CD4-positive, CD25-positive, alpha-beta regulatory T cell (primary cell): ENCODE measurements around the gene TPST2. TPM values are rescaled to one million over a fixed set of nuclear protein-coding genes. Genes with fewer than 3 reads are reported as not detected.

Source experiments
- ATAC-seq, 2 donors: fragments of 150-1000 bp; cut with Tn5 transposase; one replicate each; pipeline ENCODE4 v1.10.0; 2021; ENCODE audit warnings: low read depth in 2 of 2, moderate number of reproducible peaks in 2 of 2, moderate library complexity in 1 of 2
- DNase-seq, 3 donors: peaks; one replicate each; pipeline versions ENCODE4 v3.0.0 to v3.0.0-alpha.2; 2012 to 2022; ENCODE audit warnings: mixed read lengths in 1 of 3
- H3K27ac ChIP-seq: one replicate; pipeline ENCODE4 v1.7.0; 2013; ENCODE audit warnings: mild to moderate bottlenecking, low read length; ENCODE audit not compliant: insufficient read depth, poor library complexity, severe bottlenecking
- H3K27me3 ChIP-seq: one replicate; pipeline ENCODE4 v1.7.0; 2013; ENCODE audit warnings: low read length; ENCODE audit not compliant: control insufficient read depth, insufficient read depth
- H3K36me3 ChIP-seq: one replicate; pipeline ENCODE4 v1.7.0; 2013; ENCODE audit warnings: mild to moderate bottlenecking, low read length, moderate library complexity; ENCODE audit not compliant: control insufficient read depth, insufficient read depth
- H3K4me1 ChIP-seq: 2 replicates; pipeline ENCODE4 v1.7.0; 2013; ENCODE audit warnings: mild to moderate bottlenecking, low read length; ENCODE audit not compliant: insufficient read depth, control insufficient read depth, poor library complexity, severe bottlenecking
- H3K4me3 ChIP-seq: one replicate; pipeline ENCODE4 v1.7.0; 2013; ENCODE audit warnings: low read depth, mild to moderate bottlenecking, low read length, moderate library complexity
- H3K9me3 ChIP-seq, 2 experiments: 1 replicate in 1 of 2; 2 replicates in 1 of 2; pipeline ENCODE4 v1.7.0; 2013; ENCODE audit warnings: low read length in 2 of 2, mild to moderate bottlenecking in 1 of 2, moderate library complexity in 1 of 2; ENCODE audit not compliant: control insufficient read depth in 2 of 2
- H3K27ac Mint-ChIP-seq, 3 donors: one replicate each; pipeline ENCODE4 v1.8.0; 2020 to 2022; ENCODE audit warnings: mild to moderate bottlenecking in 3 of 3, mixed read lengths in 3 of 3, moderate library complexity in 2 of 3
- H3K27me3 Mint-ChIP-seq: one replicate; pipeline ENCODE4 v1.8.0; 2022; ENCODE audit warnings: mild to moderate bottlenecking, mixed read lengths
- H3K36me3 Mint-ChIP-seq: one replicate; pipeline ENCODE4 v1.8.0; 2020; ENCODE audit warnings: mixed read lengths
- H3K4me1 Mint-ChIP-seq, 4 donors: one replicate each; pipeline ENCODE4 v1.8.0; 2020 to 2022; ENCODE audit warnings: mixed read lengths in 4 of 4, mild to moderate bottlenecking in 1 of 4
- H3K4me3 Mint-ChIP-seq, 4 donors: one replicate each; pipeline ENCODE4 v1.8.0; 2020 to 2022; ENCODE audit warnings: mild to moderate bottlenecking in 4 of 4, mixed read lengths in 4 of 4, moderate library complexity in 3 of 4
- H3K9me3 Mint-ChIP-seq, 7 donors: one replicate each; pipeline ENCODE4 v1.8.0; 2020 to 2022; ENCODE audit warnings: mixed read lengths in 7 of 7, mild to moderate bottlenecking in 3 of 7, moderate library complexity in 2 of 7
- polyA plus RNA-seq, 4 donors: library from polyadenylated mRNA; unstranded; fragments of 300-500 nt; fragmentation: Illumina TruSeq; gene quantifications; one replicate each; pipeline ENCODE4 v1.2.3, GENCODE V29; 2021
- total RNA-seq: library from RNA; stranded (reverse); gene quantifications from one replicate; pipeline ENCODE4 v1.2.3, GENCODE V29; 2022

TPST2 gene
- total and polyA plus RNA-seq, 5 donors from 2014 or later = 36.0 to 64.6 (median 55.0) TPM

DNA sequence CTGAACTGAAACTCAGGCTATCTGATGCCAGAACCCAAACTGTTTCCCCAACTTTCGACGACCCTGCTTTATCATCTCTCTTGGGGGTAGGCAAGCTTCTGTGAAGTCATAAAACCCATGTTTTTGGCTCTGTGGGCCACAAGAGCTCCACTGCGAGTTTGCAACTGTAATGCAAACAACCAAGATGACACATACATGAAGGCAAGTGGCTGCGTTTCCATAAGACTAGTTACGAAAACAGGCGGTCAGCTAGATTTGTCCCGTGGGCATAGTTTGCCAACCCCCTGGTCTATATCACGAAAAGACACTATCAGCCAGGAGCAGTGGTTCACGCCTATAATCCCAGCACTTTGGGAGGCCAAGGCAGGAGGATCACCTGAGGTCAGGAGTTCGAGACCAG is 37.5 kb downstream of the TPST2 start:
- H3K9me3 ChIP-seq = no peaks in the 10 kb centered on the region
- peaks cover 5 to 33% (median 12%) of the 10 kb centered on the region in 4 donors for H3K4me1 Mint-ChIP-seq
- H3K27me3 Mint-ChIP-seq = no peaks in the 10 kb centered on the region
- ATAC-seq = no peak
- no peak overlapping the region for H3K27ac ChIP-seq
- H3K27ac Mint-ChIP-seq = peak overlapping the region in 1 of 3 donors; percentile 47
- H3K9me3 Mint-ChIP-seq = no peaks in the 10 kb centered on the region
- H3K36me3 Mint-ChIP-seq = peaks cover 8% of the 10 kb centered on the region
- H3K4me3 Mint-ChIP-seq = no peak overlapping the region
- peaks cover 4% of the 10 kb centered on the region for H3K4me1 ChIP-seq
- H3K27me3 ChIP-seq = no peaks in the 10 kb centered on the region
- no peak for DNase-seq
- H3K4me3 ChIP-seq = no peak overlapping the region
- no peaks in the 10 kb centered on the region for H3K36me3 ChIP-seq

DNA sequence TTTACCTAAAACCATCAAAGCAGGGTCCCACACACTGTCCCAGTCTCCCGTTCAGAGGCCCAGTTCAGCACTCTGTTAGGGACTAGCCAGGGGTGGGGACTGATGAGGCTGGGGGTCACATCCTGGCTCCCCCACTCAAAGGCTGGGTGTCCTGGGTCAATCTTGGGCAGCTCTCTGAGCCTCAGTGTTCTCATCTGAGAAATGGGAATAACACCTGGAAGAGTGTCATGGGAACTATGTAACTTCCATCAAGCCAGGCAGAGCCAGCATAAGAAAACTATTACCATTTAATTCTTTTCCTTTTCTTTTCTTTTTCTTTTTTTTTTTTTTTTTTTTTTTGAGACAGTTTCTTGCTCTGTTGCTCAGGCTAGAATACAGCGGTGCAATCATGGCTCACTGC is 38.4 kb downstream of the TPST2 start:
- Histone ChIP-seq H3K36me3 (no peaks in the 10 kb centered on the region), H3K4me3 (no peak overlapping the region), H3K27ac (no peak overlapping the region), H3K9me3 (no peaks in the 10 kb centered on the region), H3K4me1 (peaks cover 4% of the 10 kb centered on the region), H3K27me3 (no peaks in the 10 kb centered on the region)
- no peak overlapping the region for H3K27ac Mint-ChIP-seq
- H3K9me3 Mint-ChIP-seq = no peaks in the 10 kb centered on the region
- H3K36me3 Mint-ChIP-seq = peaks cover 6% of the 10 kb centered on the region
- peaks cover 5 to 38% (median 14%) of the 10 kb centered on the region in 4 donors for H3K4me1 Mint-ChIP-seq
- DNase-seq (no peak), ATAC-seq (no peak)
- H3K4me3 Mint-ChIP-seq = no peak overlapping the region
- H3K27me3 Mint-ChIP-seq = no peaks in the 10 kb centered on the region

DNA sequence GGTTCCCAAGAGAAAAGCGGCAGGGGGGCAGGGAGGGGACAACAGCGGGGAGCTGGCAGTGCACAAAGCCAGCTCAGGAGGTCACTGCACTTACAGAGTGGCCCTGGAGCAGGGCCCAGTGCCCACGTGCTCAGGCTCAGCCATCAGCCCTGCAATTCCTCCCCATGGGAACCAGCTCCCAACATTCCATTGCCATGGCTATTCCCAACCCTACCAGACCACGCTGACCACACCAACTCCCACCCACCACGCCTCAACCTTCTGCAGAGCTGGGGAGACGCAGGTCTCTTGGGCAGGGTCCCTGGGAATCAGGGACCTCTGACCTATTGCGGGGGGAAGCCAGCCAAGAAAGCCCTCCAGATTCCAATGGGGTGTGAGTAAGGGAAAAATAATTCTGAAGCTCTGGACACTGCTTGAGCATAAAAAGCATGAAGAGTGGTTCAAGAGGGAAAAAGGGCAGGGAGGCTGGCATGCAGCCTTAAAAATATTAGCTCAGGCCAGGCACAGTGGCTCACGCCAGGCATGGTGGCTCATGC is 39.4 kb downstream of the TPST2 start:
- ATAC-seq = no peak
- peaks cover 4% of the 10 kb centered on the region for H3K4me1 ChIP-seq
- H3K27me3 Mint-ChIP-seq = no peaks in the 10 kb centered on the region

DNA sequence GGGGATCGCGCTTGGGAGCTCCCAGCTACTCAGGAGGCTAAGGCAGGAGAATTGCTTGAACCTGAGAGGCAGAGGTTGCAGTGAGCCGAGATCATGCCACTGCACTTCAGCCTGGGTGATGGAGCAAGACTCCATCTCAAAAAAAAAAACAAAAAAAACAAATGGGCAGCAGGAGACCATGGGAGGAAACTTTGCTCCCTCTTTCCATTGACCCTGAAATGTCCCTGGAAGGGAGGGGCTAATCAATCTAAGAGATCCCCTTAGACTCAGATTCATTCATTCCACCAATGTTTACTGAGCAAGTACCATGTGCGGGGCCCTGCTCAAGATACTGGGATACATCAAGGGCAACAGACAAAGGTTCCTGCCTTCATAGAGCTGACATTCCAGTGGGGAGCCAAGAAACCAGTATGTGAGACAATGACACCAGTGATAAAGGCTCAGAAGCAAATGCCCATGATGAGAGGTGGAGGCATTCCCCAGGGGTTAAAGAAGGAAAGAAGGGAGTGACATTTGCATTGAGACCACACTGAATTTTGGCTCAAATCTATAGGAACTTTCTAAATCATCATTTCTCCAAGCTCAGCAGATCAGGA is 39.9 kb downstream of the TPST2 start:
- no peak overlapping the region for H3K4me3 Mint-ChIP-seq
- H3K27ac ChIP-seq = no peak overlapping the region
- no peak overlapping the region for H3K4me3 ChIP-seq
- H3K9me3 ChIP-seq = no peaks in the 10 kb centered on the region
- H3K27me3 Mint-ChIP-seq = no peaks in the 10 kb centered on the region
- ATAC-seq (no peak), DNase-seq (no peak)
- peaks cover 8% of the 10 kb centered on the region for H3K36me3 Mint-ChIP-seq
- H3K27me3 ChIP-seq = no peaks in the 10 kb centered on the region
- no peak overlapping the region for H3K27ac Mint-ChIP-seq
- no peaks in the 10 kb centered on the region for H3K9me3 Mint-ChIP-seq
- H3K4me1 Mint-ChIP-seq = peaks cover 5 to 33% (median 16%) of the 10 kb centered on the region in 4 donors
- H3K4me1 ChIP-seq = peaks cover 4% of the 10 kb centered on the region
- no peaks in the 10 kb centered on the region for H3K36me3 ChIP-seq

More for the DNA sequence above, 39.4 kb downstream of the TPST2 start:
- Histone ChIP-seq H3K9me3 (no peaks in the 10 kb centered on the region), H3K36me3 (no peaks in the 10 kb centered on the region), H3K27me3 (no peaks in the 10 kb centered on the region), H3K27ac (no peak overlapping the region), H3K4me3 (no peak overlapping the region)
- H3K4me1 Mint-ChIP-seq = peaks cover 5 to 33% (median 15%) of the 10 kb centered on the region in 4 donors
- H3K36me3 Mint-ChIP-seq = peaks cover 8% of the 10 kb centered on the region
- no peaks in the 10 kb centered on the region for H3K9me3 Mint-ChIP-seq
- no peak for DNase-seq
- no peak overlapping the region for H3K4me3 Mint-ChIP-seq
- H3K27ac Mint-ChIP-seq = no peak overlapping the region

DNA sequence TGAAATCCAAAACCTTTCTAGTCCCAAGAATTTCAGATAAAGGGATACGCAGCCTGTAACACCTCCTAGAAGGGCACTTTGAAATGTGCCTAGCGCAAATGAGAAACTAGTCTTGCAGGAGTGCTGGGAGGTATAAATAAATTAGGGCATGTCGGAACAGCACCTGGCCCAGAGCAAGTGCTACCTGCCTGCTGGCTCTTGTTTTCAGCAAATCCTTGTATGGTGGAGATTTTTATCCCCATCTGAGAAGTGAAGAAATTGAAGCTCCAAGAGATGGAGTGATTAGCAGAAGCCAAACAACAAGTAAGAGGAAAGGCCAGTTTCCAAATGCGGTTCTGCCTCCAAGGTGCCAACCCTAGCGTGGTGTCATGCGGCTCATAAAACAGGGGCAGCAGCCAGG is 40.9 kb downstream of the TPST2 start:
- no peak overlapping the region for H3K27ac Mint-ChIP-seq
- peaks cover 5 to 33% (median 16%) of the 10 kb centered on the region in 4 donors for H3K4me1 Mint-ChIP-seq
- peaks cover 8% of the 10 kb centered on the region for H3K36me3 Mint-ChIP-seq
- no peaks in the 10 kb centered on the region for H3K4me1 ChIP-seq
- no peak overlapping the region for H3K4me3 ChIP-seq
- no peaks in the 10 kb centered on the region for H3K27me3 ChIP-seq
- peaks cover 3% of the 10 kb centered on the region for H3K36me3 ChIP-seq
- H3K9me3 Mint-ChIP-seq = no peaks in the 10 kb centered on the region
- H3K9me3 ChIP-seq = no peaks in the 10 kb centered on the region
- ATAC-seq (no peak), DNase-seq (no peak)
- no peak overlapping the region for H3K27ac ChIP-seq
- H3K27me3 Mint-ChIP-seq = no peaks in the 10 kb centered on the region
- no peak overlapping the region for H3K4me3 Mint-ChIP-seq

DNA sequence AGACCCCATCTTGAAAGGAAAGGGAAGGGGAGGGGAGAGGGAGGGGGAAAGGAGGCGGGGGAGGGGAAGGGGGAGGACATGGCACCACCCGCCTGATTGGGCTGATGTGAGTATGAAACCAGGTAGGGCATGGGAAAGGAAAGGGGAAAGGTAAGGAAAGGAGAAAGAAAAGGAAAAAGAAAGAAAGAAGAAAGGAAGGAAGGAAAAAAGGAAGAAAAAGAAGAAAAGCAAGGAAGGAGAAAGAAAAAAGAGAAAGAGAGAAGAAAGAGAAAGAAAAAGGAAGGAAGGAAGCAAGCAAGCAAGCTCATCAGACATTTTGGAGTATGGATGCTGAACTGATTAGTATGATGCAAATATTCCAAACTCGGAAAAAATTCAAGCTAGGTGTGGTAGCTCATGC is 41.6 kb downstream of the TPST2 start:
- Mint-ChIP-seq H3K27me3 (no peaks in the 10 kb centered on the region), H3K9me3 (no peaks in the 10 kb centered on the region), H3K36me3 (peaks cover 8% of the 10 kb centered on the region), H3K27ac (peak overlapping the region in 1 of 3 donors; percentile 86), H3K4me3 (no peak overlapping the region), H3K4me1 (peaks cover 0 to 29% (median 11%) of the 10 kb centered on the region in 4 donors)
- H3K36me3 ChIP-seq = peaks cover 5% of the 10 kb centered on the region
- no peaks in the 10 kb centered on the region for H3K27me3 ChIP-seq
- ATAC-seq (no peak), DNase-seq (no peak)
- no peaks in the 10 kb centered on the region for H3K9me3 ChIP-seq
- no peak overlapping the region for H3K4me3 ChIP-seq
- H3K4me1 ChIP-seq = no peaks in the 10 kb centered on the region
- no peak overlapping the region for H3K27ac ChIP-seq

DNA sequence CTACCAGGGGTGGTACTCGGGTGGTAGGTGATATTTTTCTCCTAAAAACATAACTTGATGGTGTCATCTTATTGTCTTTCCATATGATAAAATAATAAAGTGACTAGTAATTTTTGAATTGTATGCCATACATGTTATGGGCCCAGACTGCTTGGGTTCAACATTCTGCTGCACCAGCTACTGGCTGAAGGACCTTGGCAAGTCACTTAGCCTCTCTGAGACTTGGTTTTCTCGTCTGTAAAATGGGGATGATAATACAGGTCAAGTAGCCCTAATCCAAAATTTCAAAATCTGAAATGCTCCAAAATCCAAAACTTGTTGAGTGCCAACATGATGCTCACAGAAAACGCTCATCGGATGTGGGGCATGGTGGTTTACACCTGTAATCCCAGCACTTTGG is 42.1 kb downstream of the TPST2 start:
- Histone ChIP-seq H3K4me3 (no peak overlapping the region), H3K4me1 (peaks cover 1% of the 10 kb centered on the region), H3K9me3 (no peaks in the 10 kb centered on the region), H3K27me3 (no peaks in the 10 kb centered on the region), H3K36me3 (peaks cover 5% of the 10 kb centered on the region), H3K27ac (no peak overlapping the region)
- DNase-seq = no peak
- Mint-ChIP-seq H3K27ac (peak overlapping the region in 1 of 3 donors; percentile 86), H3K4me1 (peaks cover 0 to 31% (median 10%) of the 10 kb centered on the region in 4 donors), H3K36me3 (peaks cover 8% of the 10 kb centered on the region), H3K4me3 (no peak overlapping the region), H3K9me3 (no peaks in the 10 kb centered on the region), H3K27me3 (no peaks in the 10 kb centered on the region)
- no peak for ATAC-seq

DNA sequence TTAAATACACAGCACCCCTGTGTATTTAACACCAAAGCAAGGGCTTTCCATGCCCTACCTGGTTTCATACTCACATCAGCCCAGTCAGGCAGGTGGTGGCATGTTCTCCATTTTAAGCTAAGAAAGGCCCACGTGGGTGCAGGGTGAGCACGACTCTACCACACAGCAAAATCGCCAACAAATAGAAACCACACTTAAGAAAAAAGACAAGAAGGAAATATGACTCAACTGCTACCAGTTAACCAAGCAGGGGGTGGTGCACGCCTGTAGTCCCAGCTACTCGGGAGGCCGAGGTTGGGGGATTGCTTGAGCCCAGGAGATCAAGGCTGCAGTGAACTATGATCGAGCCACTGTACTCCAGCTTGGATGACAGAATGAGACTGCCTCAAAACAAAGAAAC is 42.5 kb downstream of the TPST2 start:
- no peaks in the 10 kb centered on the region for H3K27me3 Mint-ChIP-seq
- H3K4me1 ChIP-seq = peaks cover 3% of the 10 kb centered on the region
- no peak overlapping the region for H3K27ac ChIP-seq
- no peaks in the 10 kb centered on the region for H3K27me3 ChIP-seq
- ATAC-seq = peak; percentile 34 to 43
- peaks cover 0 to 35% (median 10%) of the 10 kb centered on the region in 4 donors for H3K4me1 Mint-ChIP-seq
- DNase-seq = peak in 1 of 3 donors; percentile 36
- H3K27ac Mint-ChIP-seq = peak overlapping the region in 2 of 3 donors; percentile 77 to 86
- H3K9me3 Mint-ChIP-seq = no peaks in the 10 kb centered on the region
- peaks cover 6% of the 10 kb centered on the region for H3K36me3 ChIP-seq
- no peak overlapping the region for H3K4me3 ChIP-seq
- H3K9me3 ChIP-seq = no peaks in the 10 kb centered on the region
- peak overlapping the region in 1 of 4 donors; percentile 5 for H3K4me3 Mint-ChIP-seq
- H3K36me3 Mint-ChIP-seq = peaks cover 8% of the 10 kb centered on the region
